Keratinocyte (primary cell): ENCODE measurements around the gene PIERCE2. TPM values are rescaled to one million over a fixed set of nuclear protein-coding genes. Genes with fewer than 3 reads are reported as not detected.
"Not testable (repeated sequence)": the region's sequence is repeated elsewhere in the genome, so short reads cannot be mapped to it uniquely, and the experiment has no call there.

ENCODE experiments used
- DNase-seq: peaks from one replicate; pipeline ENCODE4 v3.0.0-alpha.2; 2011; ENCODE audit warnings: low read depth, missing footprints, low spot score
- FAIRE-seq: peaks from 2 replicates; lab custom pipeline; 2011; peaks lifted over from hg19 to GRCh38; lab: Jason Lieb, UNC
- H2AFZ ChIP-seq: 2 replicates; pipeline ENCODE4 v1.6.0; 2012; ENCODE audit warnings: low read length, control low read depth, inconsistent platforms; ENCODE audit not compliant: control insufficient read depth
- H3K27ac ChIP-seq: 2 replicates; pipeline ENCODE4 v1.5.1; 2011; ENCODE audit warnings: low read length; ENCODE audit not compliant: control insufficient read depth, insufficient read depth
- H3K27me3 ChIP-seq: 3 replicates; pipeline ENCODE4 v1.6.0; 2011; ENCODE audit warnings: low read length; ENCODE audit not compliant: control insufficient read depth, insufficient read depth; ENCODE audit errors: extremely low read depth
- H3K36me3 ChIP-seq, 2 experiments: 2 replicates in 1 of 2; 3 replicates in 1 of 2; pipeline ENCODE4 v1.5.1; 2011; ENCODE audit warnings: low read length in 2 of 2, mild to moderate bottlenecking in 1 of 2; ENCODE audit not compliant: control insufficient read depth in 2 of 2, insufficient read depth in 2 of 2; ENCODE audit errors: extremely low read depth in 1 of 2
- H3K4me1 ChIP-seq: 3 replicates; pipeline ENCODE4 v1.5.1; 2011; ENCODE audit warnings: low read length; ENCODE audit not compliant: control insufficient read depth, insufficient read depth; ENCODE audit errors: extremely low read depth
- H3K4me2 ChIP-seq: 3 replicates; pipeline ENCODE4 v1.6.0; 2011; ENCODE audit warnings: low read depth, low read length; ENCODE audit not compliant: control insufficient read depth, insufficient read depth; ENCODE audit errors: extremely low read depth
- H3K4me3 ChIP-seq, 3 experiments: fragments of 200-600 bp in 1 of 3; sonication (generic) in 1 of 3; 2 replicates in 2 of 3; 3 replicates in 1 of 3; pipeline ENCODE4 v1.5.1; 2011 to 2016; ENCODE audit warnings: low read length in 3 of 3, mild to moderate bottlenecking in 3 of 3, control low read depth in 2 of 3, inconsistent platforms in 1 of 3, low read depth in 1 of 3, mixed read lengths in 1 of 3, mixed run types in 1 of 3, moderate library complexity in 1 of 3; ENCODE audit not compliant: control insufficient read depth in 2 of 3, insufficient read depth in 2 of 3; ENCODE audit errors: extremely low read depth in 1 of 3
- H3K79me2 ChIP-seq: 2 replicates; pipeline ENCODE4 v1.6.0; 2012; ENCODE audit warnings: low read length; ENCODE audit not compliant: control insufficient read depth, insufficient read depth
- H3K9ac ChIP-seq: 3 replicates; pipeline ENCODE4 v1.6.0; 2011; ENCODE audit warnings: low read length; ENCODE audit not compliant: control insufficient read depth, insufficient read depth; ENCODE audit errors: extremely low read depth
- H3K9me1 ChIP-seq: 3 replicates; pipeline ENCODE4 v1.6.0; 2011; ENCODE audit warnings: low read length; ENCODE audit not compliant: control insufficient read depth, insufficient read depth; ENCODE audit errors: extremely low read depth
- H3K9me3 ChIP-seq: 2 replicates; pipeline ENCODE4 v1.5.1; 2012; ENCODE audit warnings: low read depth, low read length; ENCODE audit not compliant: control insufficient read depth
- H4K20me1 ChIP-seq: 3 replicates; pipeline ENCODE4 v1.6.0; 2011; ENCODE audit warnings: low read length; ENCODE audit not compliant: control insufficient read depth, insufficient read depth; ENCODE audit errors: extremely low read depth
- EZH2 ChIP-seq: IDR thresholded peaks from one replicate; pipeline ENCODE4 v1.6.1; 2012; ENCODE audit warnings: inconsistent platforms, mild to moderate bottlenecking, low read length, moderate library complexity
- dilution Hi-C: fragments of 300-500 bp; cut with MboI; formaldehyde crosslinking; loops from one replicate; pipeline ENCODE4 v1.7.0; 2020; ENCODE audit warnings: low sequenced_read_pairs; ENCODE audit not compliant: extremely low pct_ligation_motif_present
- polyA plus RNA-seq, 5 experiments: library from polyadenylated mRNA; depleted of rRNA in 3 of 5; stranded (reverse) in 3 of 5; stranded (forward) in 1 of 5; unstranded in 1 of 5; fragments of >200 nt; gene quantifications; 1 replicate in 1 of 5; 2 replicates in 3 of 5; 3 replicates in 1 of 5; pipeline versions ENCODE4 v1.2.1 to v1.2.3, GENCODE V29; 2011 to 2012; ENCODE audit warnings: missing spikeins in 2 of 5, low read depth in 1 of 5, low replicate concordance in 1 of 5
- TF ChIP-seq, protein P1 (sequence below), 3 experiments: IDR thresholded peaks in 1 of 3; conservative IDR thresholded peaks in 1 of 3; optimal IDR thresholded peaks in 1 of 3; 2 replicates in 2 of 3; 3 replicates in 1 of 3; pipeline versions ENCODE3 to v1.5.1; 2011; ENCODE audit warnings: low read length in 3 of 3, mild to moderate bottlenecking in 3 of 3, moderate library complexity in 2 of 3, control low read depth in 1 of 3, inconsistent platforms in 1 of 3; ENCODE audit not compliant: insufficient read depth in 2 of 3; ENCODE audit errors: extremely low read depth in 1 of 3

Gene PIERCE2
- polyA plus RNA-seq, 1 donor (not counting 4 experiments of a cell fraction or from before 2014, with no cell fraction given), result 4.3 TPM

DNA sequence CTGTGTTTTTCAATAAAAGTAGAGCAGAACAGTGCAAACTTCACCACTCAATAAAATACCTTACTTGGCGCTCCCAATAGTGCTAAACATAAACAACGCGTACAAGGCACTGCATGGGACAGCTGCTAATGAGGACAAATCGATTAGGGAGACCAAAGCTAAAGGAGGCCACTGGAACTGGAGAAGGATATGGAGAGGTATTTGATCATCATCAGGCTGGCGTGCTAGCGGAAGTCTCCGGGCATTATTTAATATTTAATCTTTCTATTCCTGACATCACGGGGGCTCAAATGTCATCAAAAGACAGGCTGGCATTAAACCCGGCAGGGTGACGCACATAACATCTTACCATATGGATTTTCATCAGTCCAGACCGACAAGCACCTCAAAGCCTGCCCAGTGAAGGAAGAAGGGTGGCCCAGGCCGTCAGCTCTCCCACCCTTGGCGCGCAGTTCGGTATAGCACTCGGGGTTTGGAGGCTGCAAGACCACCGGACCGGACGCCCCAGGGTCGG lies 740 bp upstream of the PIERCE2 start:
- Histone ChIP-seq H3K27me3 (no peaks in the 10 kb centered on the region), H3K4me1 (peaks cover 11% of the 10 kb centered on the region), H3K79me2 (peaks cover 2% of the 10 kb centered on the region), H2AFZ (peak overlapping the region; percentile 99), H3K36me3 (no peaks in the 10 kb centered on the region), H3K9me3 (no peaks in the 10 kb centered on the region), H3K9ac (peak overlapping the region; percentile 82), H3K9me1 (peaks cover 2% of the 10 kb centered on the region), H3K27ac (peak overlapping the region; percentile 68), H3K4me3 (peak overlapping the region; percentile 88 to 93 (median 92)), H4K20me1 (no peaks in the 10 kb centered on the region), H3K4me2 (peak overlapping the region; percentile 94)
- TF ChIP-seq, protein P1, sequence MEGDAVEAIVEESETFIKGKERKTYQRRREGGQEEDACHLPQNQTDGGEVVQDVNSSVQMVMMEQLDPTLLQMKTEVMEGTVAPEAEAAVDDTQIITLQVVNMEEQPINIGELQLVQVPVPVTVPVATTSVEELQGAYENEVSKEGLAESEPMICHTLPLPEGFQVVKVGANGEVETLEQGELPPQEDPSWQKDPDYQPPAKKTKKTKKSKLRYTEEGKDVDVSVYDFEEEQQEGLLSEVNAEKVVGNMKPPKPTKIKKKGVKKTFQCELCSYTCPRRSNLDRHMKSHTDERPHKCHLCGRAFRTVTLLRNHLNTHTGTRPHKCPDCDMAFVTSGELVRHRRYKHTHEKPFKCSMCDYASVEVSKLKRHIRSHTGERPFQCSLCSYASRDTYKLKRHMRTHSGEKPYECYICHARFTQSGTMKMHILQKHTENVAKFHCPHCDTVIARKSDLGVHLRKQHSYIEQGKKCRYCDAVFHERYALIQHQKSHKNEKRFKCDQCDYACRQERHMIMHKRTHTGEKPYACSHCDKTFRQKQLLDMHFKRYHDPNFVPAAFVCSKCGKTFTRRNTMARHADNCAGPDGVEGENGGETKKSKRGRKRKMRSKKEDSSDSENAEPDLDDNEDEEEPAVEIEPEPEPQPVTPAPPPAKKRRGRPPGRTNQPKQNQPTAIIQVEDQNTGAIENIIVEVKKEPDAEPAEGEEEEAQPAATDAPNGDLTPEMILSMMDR (optimal IDR thresholded peaks at IDR 0.05 in 1 of 3, IDR thresholded peaks at IDR 0.05 in 1 of 3, conservative IDR thresholded peaks at IDR 0.05 in 1 of 3; ENCODE audit: extremely low read depth in 1 of 3, insufficient read depth in 2 of 3, low read length in 3 of 3), result no peak
- no peak for TF ChIP-seq EZH2
- dilution Hi-C loops, result no loop called here
- no peak for DNase-seq
- FAIRE-seq, result no peak

DNA sequence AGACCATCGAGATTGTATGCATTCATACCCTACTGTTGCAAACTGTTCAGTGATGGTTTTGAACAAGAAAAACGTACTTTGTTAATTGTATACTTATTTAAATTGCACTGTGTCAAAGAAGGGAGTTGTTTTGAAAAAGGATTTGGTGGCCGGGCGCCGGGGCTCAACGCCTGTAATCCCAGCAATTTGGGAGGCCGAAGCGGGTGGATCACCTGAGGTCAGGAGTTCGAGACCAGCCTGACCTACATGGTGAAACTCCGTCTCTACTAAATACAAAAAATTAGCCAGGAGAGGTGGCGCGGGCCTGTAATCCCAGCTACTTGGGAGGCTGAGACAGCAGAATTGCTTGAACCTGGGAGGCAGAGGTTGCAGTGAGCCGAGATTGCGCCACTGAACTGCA lies 681 bp downstream of the PIERCE2 start:
- DNase-seq, H3K27me3 ChIP-seq, H3K79me2 ChIP-seq, H3K36me3 ChIP-seq, H3K9me3 ChIP-seq, FAIRE-seq, H3K9me1 ChIP-seq, H4K20me1 ChIP-seq, dilution Hi-C loops: not testable (repeated sequence)
- H3K4me3 ChIP-seq, result peak overlapping the region; percentile 88 to 93 (median 92)
- peak overlapping the region; percentile 74 for H3K4me2 ChIP-seq
- peak overlapping the region; percentile 48 for H3K27ac ChIP-seq
- H2AFZ ChIP-seq, result peak overlapping the region; percentile 87
- H3K9ac ChIP-seq, result peak overlapping the region; percentile 82
- H3K4me1 ChIP-seq, result peaks cover 11% of the 10 kb centered on the region

DNA sequence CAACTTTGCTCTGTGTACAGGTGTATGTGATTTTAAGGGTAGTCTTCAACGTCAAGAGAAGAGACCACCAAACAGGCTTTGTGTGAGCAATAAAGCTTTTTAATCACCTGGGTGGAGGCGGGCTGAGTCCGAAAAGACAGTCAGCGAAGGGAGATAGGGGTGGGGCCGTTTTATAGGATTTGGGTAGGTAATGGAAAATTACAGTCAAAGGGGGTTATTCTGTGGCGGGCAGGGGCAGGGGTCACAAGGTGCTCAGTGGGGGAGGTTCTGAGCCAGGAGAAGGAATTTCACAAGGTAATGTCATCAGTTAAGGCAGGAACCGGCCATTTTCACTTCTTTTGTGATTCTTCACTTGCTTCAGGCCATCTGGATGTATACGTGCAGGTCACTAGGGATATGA lies 9.4 kb downstream of the PIERCE2 start:
- H3K9ac ChIP-seq, H3K9me3 ChIP-seq, H3K4me3 ChIP-seq, H3K4me1 ChIP-seq, H3K79me2 ChIP-seq, H3K36me3 ChIP-seq, H3K4me2 ChIP-seq, H3K9me1 ChIP-seq, H4K20me1 ChIP-seq, DNase-seq, dilution Hi-C loops, H2AFZ ChIP-seq, H3K27ac ChIP-seq, FAIRE-seq, H3K27me3 ChIP-seq: not testable (repeated sequence)
